Liver (tissue), 9 donors: Measurements from ENCODE around the gene VEGFA. TPM values are rescaled to one million over a fixed set of nuclear protein-coding genes. Genes with fewer than 3 reads are reported as not detected.
A peak's percentile ranks its signal among the peaks of the same experiment; 100 is the strongest.

Experiments used
- DNase-seq: peaks from one replicate; pipeline ENCODE4 v3.0.0-alpha.2; 2017; ENCODE audit warnings: low spot score
- H3K27ac ChIP-seq, 2 donors: one replicate each; pipeline ENCODE4 v1.7.0; 2013; ENCODE audit warnings: inconsistent platforms in 2 of 2, low read length in 2 of 2, control low read depth in 1 of 2, low read depth in 1 of 2, mild to moderate bottlenecking in 1 of 2
- H3K27me3 ChIP-seq, 4 donors: one replicate each; pipeline versions ENCODE4 v1.6.1 to v1.7.0; 2013; ENCODE audit warnings: low read length in 3 of 4, inconsistent platforms in 1 of 4, mild to moderate bottlenecking in 1 of 4, moderate library complexity in 1 of 4; ENCODE audit not compliant: control insufficient read depth in 4 of 4, insufficient read depth in 4 of 4
- H3K36me3 ChIP-seq, 4 donors: one replicate each; pipeline versions ENCODE4 v1.6.1 to v1.7.0; 2013; ENCODE audit warnings: low read length in 3 of 4, mild to moderate bottlenecking in 3 of 4, low read depth in 1 of 4, moderate library complexity in 1 of 4; ENCODE audit not compliant: control insufficient read depth in 4 of 4, insufficient read depth in 3 of 4
- H3K4me1 ChIP-seq, 4 donors: one replicate each; pipeline versions ENCODE4 v1.6.1 to v1.7.0; 2013; ENCODE audit warnings: low read length in 3 of 4, mild to moderate bottlenecking in 3 of 4, moderate library complexity in 1 of 4; ENCODE audit not compliant: control insufficient read depth in 4 of 4, insufficient read depth in 4 of 4
- H3K4me3 ChIP-seq, 3 donors: one replicate each; pipeline versions ENCODE4 v1.6.1 to v1.7.0; 2013; ENCODE audit warnings: low read length in 3 of 3, control low read depth in 1 of 3, low read depth in 1 of 3, mild to moderate bottlenecking in 1 of 3
- H3K9ac ChIP-seq, 2 donors: one replicate each; pipeline ENCODE4 v1.7.0; 2013; ENCODE audit warnings: low read length in 2 of 2, mild to moderate bottlenecking in 2 of 2, moderate library complexity in 2 of 2, control low read depth in 1 of 2, low read depth in 1 of 2
- H3K9me3 ChIP-seq, 4 donors: one replicate each; pipeline versions ENCODE4 v1.6.1 to v1.7.0; 2013; ENCODE audit warnings: low read length in 3 of 4; ENCODE audit not compliant: control insufficient read depth in 4 of 4
- FOXA1 ChIP-seq: IDR thresholded peaks from 2 replicates; pipeline ENCODE4 v1.6.1; 2016; ENCODE audit warnings: antibody characterized with exemption
- FOXA2 ChIP-seq: IDR thresholded peaks from 2 replicates; pipeline ENCODE4 v1.6.1; 2016; ENCODE audit warnings: antibody characterized with exemption
- HNF4G ChIP-seq: IDR thresholded peaks from 2 replicates; pipeline ENCODE4 v1.6.1; 2016; ENCODE audit warnings: antibody characterized with exemption
- JUND ChIP-seq, 2 donors: IDR thresholded peaks; 2 replicates each; pipeline ENCODE4 v1.6.1; 2016; ENCODE audit warnings: antibody characterized with exemption in 2 of 2
- NR2F2 ChIP-seq: IDR thresholded peaks from 2 replicates; pipeline ENCODE4 v1.6.1; 2016; ENCODE audit warnings: antibody characterized with exemption
- RAD21 ChIP-seq, 2 donors: IDR thresholded peaks; 2 replicates each; pipeline ENCODE4 v1.6.1; 2016; ENCODE audit warnings: antibody characterized with exemption in 2 of 2, mild to moderate bottlenecking in 2 of 2
- WGBS: extraction: QIAGEN DNeasy Blood & Tissue Kit; methylation state at CpG from one replicate; pipeline ENCODE4 v1.1.7; 2013; 5-methylcytosine and 5-hydroxymethylcytosine counted together
- polyA plus RNA-seq, 2 donors: library from polyadenylated mRNA; stranded (reverse) in 1 of 2; unstranded in 1 of 2; fragments of 200-250 nt in 1 of 2; fragments of >200 nt in 1 of 2; fragmentation: Nextera tagmentation in 1 of 2; extraction: Ambion mirVana in 1 of 2; gene quantifications; one replicate each; pipeline versions ENCODE4 v1.2.1 to v1.2.3, GENCODE V29; 2013 to 2015
- total RNA-seq, 2 donors: library from RNA; depleted of rRNA; stranded (reverse); fragments of >200 nt; gene quantifications; one replicate each; pipeline ENCODE4 v1.2.3, GENCODE V29; 2014
- TF ChIP-seq, protein P1 (sequence below): fragments of 150-350 bp; IDR thresholded peaks from 2 replicates; pipeline ENCODE4 v1.5.1; 2017; ENCODE audit warnings: improper control_type of control experiment, low read depth, low read length; ENCODE audit not compliant: missing input control
- TF ChIP-seq, protein P2 (sequence below): IDR thresholded peaks from 2 replicates; pipeline ENCODE4 v1.6.1; 2016; ENCODE audit warnings: antibody characterized with exemption
- TF ChIP-seq, protein P3 (sequence below): IDR thresholded peaks from 2 replicates; pipeline ENCODE4 v1.6.1; 2016; ENCODE audit warnings: antibody characterized with exemption, mild to moderate bottlenecking
- donor health status: healthy.
- donor health status: healthy.
- donor health status: healthy.
- donor health status: healthy.
- donor health status: healthy.

VEGFA gene
- total and polyA plus RNA-seq, 4 donors, result 14.7 to 160 (median 65.2) TPM

DNA sequence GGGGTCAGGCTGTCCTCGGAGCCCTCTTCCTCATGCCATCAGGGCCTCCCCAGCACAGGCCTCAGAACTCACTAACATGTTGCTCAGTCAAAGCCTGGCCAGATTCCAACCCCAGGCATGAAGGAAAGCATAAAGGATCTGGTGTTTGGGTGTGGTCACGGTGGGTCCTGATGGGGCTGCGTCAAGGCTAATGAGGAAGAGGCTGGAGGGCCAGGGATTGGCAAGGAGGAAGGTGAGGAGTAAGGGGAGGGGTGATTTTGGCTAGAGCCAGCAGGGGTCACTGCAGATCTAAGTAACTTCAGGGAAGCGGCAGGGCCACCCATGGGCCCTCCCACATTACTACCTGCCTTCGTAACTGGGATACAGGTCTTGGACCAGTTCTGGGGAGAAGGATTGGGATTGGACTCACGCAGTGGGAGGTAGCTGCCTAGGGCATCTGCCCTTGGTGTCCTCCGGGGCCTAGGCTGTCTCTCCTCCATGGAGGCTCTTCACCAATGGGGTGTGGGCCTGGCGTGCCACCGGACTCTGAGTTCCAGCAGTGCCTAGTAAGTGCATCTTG lies 46.2 kb upstream of the VEGFA start:
- peak; percentile 70 for DNase-seq
- Histone ChIP-seq H3K9me3 (no peaks in the 10 kb centered on the region), H3K36me3 (no peaks in the 10 kb centered on the region), H3K4me3 (no peak overlapping the region), H3K4me1 (no peaks in the 10 kb centered on the region), H3K27ac (no peak overlapping the region), H3K9ac (no peak overlapping the region), H3K27me3 (no peaks in the 10 kb centered on the region)
- TF ChIP-seq, protein P1, sequence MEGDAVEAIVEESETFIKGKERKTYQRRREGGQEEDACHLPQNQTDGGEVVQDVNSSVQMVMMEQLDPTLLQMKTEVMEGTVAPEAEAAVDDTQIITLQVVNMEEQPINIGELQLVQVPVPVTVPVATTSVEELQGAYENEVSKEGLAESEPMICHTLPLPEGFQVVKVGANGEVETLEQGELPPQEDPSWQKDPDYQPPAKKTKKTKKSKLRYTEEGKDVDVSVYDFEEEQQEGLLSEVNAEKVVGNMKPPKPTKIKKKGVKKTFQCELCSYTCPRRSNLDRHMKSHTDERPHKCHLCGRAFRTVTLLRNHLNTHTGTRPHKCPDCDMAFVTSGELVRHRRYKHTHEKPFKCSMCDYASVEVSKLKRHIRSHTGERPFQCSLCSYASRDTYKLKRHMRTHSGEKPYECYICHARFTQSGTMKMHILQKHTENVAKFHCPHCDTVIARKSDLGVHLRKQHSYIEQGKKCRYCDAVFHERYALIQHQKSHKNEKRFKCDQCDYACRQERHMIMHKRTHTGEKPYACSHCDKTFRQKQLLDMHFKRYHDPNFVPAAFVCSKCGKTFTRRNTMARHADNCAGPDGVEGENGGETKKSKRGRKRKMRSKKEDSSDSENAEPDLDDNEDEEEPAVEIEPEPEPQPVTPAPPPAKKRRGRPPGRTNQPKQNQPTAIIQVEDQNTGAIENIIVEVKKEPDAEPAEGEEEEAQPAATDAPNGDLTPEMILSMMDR, result peak; percentile 79
- TF ChIP-seq FOXA2, result no peak
- TF ChIP-seq, protein P2, sequence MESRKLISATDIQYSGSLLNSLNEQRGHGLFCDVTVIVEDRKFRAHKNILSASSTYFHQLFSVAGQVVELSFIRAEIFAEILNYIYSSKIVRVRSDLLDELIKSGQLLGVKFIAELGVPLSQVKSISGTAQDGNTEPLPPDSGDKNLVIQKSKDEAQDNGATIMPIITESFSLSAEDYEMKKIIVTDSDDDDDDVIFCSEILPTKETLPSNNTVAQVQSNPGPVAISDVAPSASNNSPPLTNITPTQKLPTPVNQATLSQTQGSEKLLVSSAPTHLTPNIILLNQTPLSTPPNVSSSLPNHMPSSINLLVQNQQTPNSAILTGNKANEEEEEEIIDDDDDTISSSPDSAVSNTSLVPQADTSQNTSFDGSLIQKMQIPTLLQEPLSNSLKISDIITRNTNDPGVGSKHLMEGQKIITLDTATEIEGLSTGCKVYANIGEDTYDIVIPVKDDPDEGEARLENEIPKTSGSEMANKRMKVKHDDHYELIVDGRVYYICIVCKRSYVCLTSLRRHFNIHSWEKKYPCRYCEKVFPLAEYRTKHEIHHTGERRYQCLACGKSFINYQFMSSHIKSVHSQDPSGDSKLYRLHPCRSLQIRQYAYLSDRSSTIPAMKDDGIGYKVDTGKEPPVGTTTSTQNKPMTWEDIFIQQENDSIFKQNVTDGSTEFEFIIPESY, result no peak
- TF ChIP-seq JUND (IDR thresholded peaks at IDR 0.05), result no peak
- peak; percentile 91 to 92 for TF ChIP-seq RAD21 (IDR thresholded peaks at IDR 0.05)
- WGBS, result 45% methylated on average over 9 of the region's 9 CpGs

DNA sequence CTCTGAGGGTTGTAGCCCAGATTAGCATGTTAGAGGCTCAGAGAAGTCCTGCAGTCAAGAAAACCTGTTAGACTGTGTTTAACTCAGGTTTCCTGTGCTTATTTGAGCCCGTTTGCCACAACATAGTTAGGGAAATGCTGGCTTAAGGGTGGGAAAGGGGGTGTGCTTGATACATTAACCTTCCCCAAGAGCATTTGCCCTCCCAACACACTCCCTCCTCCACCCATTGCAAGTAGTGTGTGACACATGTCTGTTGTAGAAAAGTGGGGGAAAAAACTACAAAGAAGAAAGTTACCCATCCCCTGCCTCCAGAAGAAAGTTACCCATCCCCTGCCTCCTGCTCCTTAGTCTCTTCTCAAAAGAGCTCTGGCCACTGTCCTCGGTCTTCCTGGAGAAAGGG lies 45.7 kb upstream of the VEGFA start:
- TF ChIP-seq HNF4G (no peak), FOXA2 (no peak), FOXA1 (no peak), NR2F2 (no peak)
- TF ChIP-seq, protein P1, result no peak
- TF ChIP-seq, protein P3, sequence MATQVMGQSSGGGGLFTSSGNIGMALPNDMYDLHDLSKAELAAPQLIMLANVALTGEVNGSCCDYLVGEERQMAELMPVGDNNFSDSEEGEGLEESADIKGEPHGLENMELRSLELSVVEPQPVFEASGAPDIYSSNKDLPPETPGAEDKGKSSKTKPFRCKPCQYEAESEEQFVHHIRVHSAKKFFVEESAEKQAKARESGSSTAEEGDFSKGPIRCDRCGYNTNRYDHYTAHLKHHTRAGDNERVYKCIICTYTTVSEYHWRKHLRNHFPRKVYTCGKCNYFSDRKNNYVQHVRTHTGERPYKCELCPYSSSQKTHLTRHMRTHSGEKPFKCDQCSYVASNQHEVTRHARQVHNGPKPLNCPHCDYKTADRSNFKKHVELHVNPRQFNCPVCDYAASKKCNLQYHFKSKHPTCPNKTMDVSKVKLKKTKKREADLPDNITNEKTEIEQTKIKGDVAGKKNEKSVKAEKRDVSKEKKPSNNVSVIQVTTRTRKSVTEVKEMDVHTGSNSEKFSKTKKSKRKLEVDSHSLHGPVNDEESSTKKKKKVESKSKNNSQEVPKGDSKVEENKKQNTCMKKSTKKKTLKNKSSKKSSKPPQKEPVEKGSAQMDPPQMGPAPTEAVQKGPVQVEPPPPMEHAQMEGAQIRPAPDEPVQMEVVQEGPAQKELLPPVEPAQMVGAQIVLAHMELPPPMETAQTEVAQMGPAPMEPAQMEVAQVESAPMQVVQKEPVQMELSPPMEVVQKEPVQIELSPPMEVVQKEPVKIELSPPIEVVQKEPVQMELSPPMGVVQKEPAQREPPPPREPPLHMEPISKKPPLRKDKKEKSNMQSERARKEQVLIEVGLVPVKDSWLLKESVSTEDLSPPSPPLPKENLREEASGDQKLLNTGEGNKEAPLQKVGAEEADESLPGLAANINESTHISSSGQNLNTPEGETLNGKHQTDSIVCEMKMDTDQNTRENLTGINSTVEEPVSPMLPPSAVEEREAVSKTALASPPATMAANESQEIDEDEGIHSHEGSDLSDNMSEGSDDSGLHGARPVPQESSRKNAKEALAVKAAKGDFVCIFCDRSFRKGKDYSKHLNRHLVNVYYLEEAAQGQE, result no peak
- no peaks in the 10 kb centered on the region for H3K36me3 ChIP-seq
- 69% methylated on average over 2 of the region's 2 CpGs for WGBS
- no peaks in the 10 kb centered on the region for H3K9me3 ChIP-seq
- no peaks in the 10 kb centered on the region for H3K4me1 ChIP-seq
- DNase-seq, result no peak
- no peak overlapping the region for H3K4me3 ChIP-seq
- H3K27ac ChIP-seq, result no peak overlapping the region
- H3K27me3 ChIP-seq, result no peaks in the 10 kb centered on the region
- no peak overlapping the region for H3K9ac ChIP-seq
